IMR-90 (cell line): ENCODE data around the gene MTX3. TPM values are rescaled to one million over a fixed set of nuclear protein-coding genes. Genes with fewer than 3 reads are reported as not detected.

ENCODE experiments used
- microRNA-seq, 2 experiments: library from miRNA; stranded (forward) in 1 of 2; unstranded in 1 of 2; fragments of 10-50 nt in 1 of 2; fragments of <30 nt in 1 of 2; gene quantifications in 1 of 2; microRNA quantifications in 1 of 2; one replicate each; pipeline versions ENCODE3 to v1.1.0; 2013 to 2020; ENCODE audit not compliant: insufficient read depth in 1 of 2, insufficient read length in 1 of 2, unreplicated experiment in 1 of 2
- polyA plus RNA-seq, 3 experiments: library from polyadenylated mRNA; depleted of rRNA; stranded (reverse); fragments of >200 nt; gene quantifications; 2 replicates each; pipeline ENCODE4 v1.2.3, GENCODE V29; 2012; ENCODE audit warnings: low replicate concordance in 1 of 3
- small RNA-seq, 5 experiments: library from RNA; depleted of rRNA; stranded (forward); fragments of <200 nt; gene quantifications; one replicate each; pipeline ENCODE3, GENCODE V24; 2012
- total RNA-seq: library from RNA; depleted of rRNA; stranded (reverse); fragments of >200 nt; gene quantifications from 2 replicates; pipeline ENCODE4 v1.2.3, GENCODE V29; 2012; rRNA removed

Gene MTX3
- total and polyA plus RNA-seq, 2 of the 4 experiments (the other 2 are of a cell fraction), result 6.6 to 12.7 TPM

Small RNAs within 50 kb of the gene (microRNA-seq; reads per million reads assigned to microRNA genes)
- gene TRMT112P2 (ENCODE audit: insufficient read depth, insufficient read length), result not detected

Small RNAs within 50 kb of the gene (small RNA-seq; reads per million reads assigned to genes)
- 0 reads per million in 5 experiments for gene TRMT112P2

Other genes starting within 250 kb of the MTX3 start
- gene THBS4, start 44.1 kb upstream of the MTX3 start, total RNA-seq, result 0.83 and 0.90 TPM in 2 replicates
- gene THBS4, start 44.1 kb upstream of the MTX3 start, polyA plus RNA-seq (2012; rRNA removed), result 0.53 and 0.92 TPM in 2 replicates